Activated CD8-positive, alpha-beta memory T cell treated with anti-CD3 and anti-CD28 coated beads for 1 hour (primary cell): ENCODE results near the gene KMO.

Source experiments
- DNase-seq, 2 donors: peaks; one replicate each; pipeline ENCODE4 v3.0.0-alpha.2; 2020; ENCODE audit warnings: low read depth in 1 of 2; ENCODE audit errors: extremely low read depth in 1 of 2

Gene KMO

GRCh38 chr1:241536304-241536703, 4.1 kb downstream of the KMO start:
- no peak for DNase-seq

DNA sequence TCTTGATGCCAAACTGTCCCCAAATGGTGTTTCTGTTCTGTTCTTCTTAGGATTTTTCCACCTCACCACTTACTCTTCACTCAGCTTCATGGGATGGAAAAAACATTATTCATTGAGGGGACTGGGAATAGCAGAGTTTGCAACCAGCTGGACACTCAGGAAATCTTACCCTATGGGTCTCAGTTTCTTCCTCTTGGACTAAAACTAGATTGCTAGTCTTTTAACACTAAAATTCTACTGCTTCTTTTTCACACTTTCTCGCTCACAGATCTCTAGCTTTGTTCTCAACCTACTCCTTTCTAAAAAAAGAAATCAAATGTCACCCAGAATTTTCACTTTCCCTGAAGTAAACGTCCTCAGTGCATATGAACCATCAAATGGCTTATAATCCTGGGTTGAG, 4.8 kb downstream of the KMO start:
- DNase-seq: no peak

GRCh38 chr1:241542199-241542907, 10.2 kb downstream of the KMO start:
- no peak for DNase-seq

GRCh38 chr1:241548008-241548407, 15.8 kb downstream of the KMO start:
- no peak for DNase-seq

GRCh38 chr1:241550318-241550717, 18.1 kb downstream of the KMO start:
- no peak for DNase-seq

DNA sequence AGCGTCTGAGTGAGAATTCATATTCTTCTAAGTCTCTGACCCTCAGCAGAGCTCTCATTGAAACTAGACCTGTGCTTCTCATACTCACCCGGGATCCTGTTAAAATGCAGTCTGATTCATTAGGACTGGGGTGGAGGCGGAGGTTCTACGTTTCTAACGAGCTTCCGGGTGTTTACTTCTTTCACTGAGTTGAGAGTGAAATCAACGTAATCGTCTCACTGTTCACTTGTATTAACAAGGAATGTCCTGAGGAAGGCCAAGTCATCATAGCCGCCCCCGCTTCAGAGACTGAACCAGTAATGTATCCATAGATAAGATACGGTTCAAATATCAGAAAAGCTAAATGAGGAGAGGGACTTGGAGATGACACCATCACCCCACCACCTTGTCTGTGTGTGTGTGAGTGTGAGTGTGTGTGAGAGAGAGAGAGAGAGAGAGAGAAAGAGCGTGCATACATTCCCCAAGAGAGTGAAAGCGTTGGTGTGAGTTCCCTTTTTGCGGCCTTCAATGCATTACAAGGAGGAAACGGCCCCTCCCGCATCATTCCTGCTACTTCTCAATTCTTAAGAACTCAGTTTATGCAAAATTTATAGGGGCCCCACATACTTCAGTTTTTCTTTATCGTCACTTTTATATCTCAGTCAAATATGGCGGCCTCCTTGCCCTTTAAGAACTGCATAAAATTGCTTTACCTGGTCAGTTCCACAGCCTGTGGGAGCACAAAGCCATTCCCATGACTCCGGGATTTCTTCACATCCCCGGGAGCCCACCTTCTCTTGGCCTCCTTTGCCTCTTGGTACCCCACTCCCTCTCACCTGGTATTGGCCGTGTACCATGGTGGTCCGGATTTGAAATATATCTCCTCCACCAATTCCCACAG, 19.8 kb downstream of the KMO start:
- no peak for DNase-seq

DNA sequence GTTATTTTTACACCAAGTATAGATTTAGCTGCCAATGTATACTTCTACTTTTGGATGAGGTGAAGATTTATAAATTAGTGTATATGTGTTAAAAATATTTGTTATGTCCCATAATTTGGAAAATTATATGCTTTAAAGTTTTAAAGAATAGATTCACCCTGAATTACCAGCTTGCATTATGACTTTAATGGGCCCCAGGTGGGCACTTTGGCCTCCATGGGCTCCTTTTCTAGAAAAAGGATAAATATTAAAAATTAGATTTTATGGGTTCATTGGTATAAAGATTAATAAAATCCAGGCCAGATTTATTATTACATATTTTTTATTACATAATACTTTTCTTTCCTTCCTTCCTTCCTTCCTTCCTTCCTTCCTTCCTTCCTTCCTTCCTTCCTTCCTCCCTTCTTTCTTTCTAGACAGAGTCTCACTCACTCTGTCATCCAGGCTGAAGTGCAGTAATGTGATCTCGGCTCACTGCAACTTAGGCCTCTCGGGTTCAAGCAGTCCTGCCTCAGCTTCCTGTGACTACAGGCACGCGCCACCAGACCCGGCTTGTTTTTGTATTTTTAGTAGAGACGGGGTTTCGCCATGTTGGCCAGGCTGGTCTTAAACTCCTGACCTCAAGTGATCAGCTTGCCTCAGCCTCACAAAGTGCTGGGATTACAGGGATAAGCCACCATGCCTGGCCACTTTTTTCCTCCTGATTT, 21.9 kb downstream of the KMO start:
- DNase-seq: no peak

- DNase-seq: no peak
These were observed 23.3 kb downstream of the KMO start for GRCh38 chr1:241555526-241555925.

GRCh38 chr1:241557031-241557430, 24.9 kb downstream of the KMO start:
- no peak for DNase-seq

GRCh38 chr1:241557551-241558193, 25.5 kb downstream of the KMO start:
- no peak for DNase-seq

GRCh38 chr1:241560146-241560848, 28.1 kb downstream of the KMO start:
- DNase-seq: no peak

- DNase-seq: no peak
These were observed 28.6 kb downstream of the KMO start for GRCh38 chr1:241560849-241561187.

DNA sequence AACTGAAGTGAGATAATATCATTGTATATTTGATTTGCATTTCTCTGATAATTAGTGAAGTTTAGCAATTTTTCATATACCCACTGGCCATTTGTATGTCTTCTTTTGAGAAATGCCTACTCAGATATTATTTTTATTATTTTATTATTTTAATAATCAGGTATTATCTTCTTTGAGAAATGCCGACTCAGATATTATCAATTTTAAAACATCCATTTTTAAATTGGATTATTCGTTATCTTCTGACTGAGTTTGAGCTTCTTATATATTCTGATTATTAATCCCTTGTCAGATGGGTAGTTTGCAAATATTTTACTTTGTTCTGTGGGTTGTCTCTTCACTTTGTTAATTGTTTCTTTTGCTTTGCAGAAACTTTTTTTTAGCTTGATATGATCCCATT, 37.7 kb downstream of the KMO start:
- no peak for DNase-seq

GRCh38 chr1:241574154-241574553, 42.0 kb downstream of the KMO start:
- DNase-seq: no peak

DNA sequence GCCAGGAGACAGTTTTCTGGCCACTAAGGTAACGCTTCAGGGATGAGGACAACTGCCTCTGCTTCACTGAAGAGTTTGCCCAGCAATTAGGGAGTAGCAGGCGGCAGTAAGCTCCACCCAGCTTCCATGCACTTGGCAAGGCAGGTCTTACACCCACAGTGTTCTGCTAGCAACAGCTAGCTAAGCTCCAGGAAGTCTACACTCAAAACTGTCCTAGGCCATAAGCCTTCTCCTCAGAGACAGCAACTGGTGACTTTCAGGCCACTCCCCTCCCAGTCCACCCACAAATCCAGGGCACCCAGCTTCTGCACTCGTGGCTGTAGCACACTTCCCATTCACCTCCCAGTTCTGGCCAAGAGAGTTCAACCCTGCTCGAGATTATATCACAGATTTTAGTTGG, 47.3 kb downstream of the KMO start:
- DNase-seq: no peak

- DNase-seq: no peak
These were observed 50.7 kb downstream of the KMO start for GRCh38 chr1:241582921-241583321.

GRCh38 chr1:241586905-241587512, 54.8 kb downstream of the KMO start:
- no peak for DNase-seq

- no peak for DNase-seq
These were observed 57.3 kb downstream of the KMO start for GRCh38 chr1:241589521-241589920.

DNA sequence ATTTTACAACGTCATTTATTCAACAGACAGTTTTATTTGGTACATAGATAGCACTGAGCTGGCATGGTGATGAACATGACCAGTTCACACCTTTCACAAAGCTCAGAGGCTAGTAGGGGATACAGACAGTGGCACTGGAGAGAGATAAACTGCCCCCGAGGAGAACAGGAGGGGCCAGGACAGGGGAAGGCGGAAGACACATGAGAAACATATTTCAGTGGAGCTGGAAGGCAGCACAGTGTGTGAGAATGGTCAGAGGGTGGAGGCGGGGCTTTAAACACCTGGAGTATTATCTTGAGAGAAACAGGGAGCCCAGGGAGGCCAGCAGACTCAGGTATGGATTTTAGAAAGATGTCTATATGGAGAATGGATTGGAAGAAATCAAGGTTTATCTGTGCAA, 58.5 kb downstream of the KMO start:
- no peak for DNase-seq

DNA sequence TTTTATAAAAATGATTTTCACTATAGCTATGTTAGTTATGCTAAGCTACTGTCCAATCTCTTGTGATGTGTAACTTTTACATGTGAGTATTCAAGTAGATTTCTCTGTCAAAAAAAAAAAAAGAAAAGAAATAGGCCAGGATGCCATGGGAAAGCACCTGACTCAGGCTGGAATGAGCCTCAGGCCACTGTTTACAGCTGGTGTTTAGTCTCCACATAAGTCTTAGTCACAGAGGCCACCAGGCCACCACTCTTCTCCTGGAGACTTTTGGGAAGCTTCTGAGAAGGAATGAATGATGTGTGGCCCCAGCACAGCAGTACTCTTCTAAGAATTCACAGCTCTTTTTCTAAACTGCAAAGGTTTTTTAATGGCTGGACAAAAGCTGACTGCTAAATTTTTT, 59.1 kb downstream of the KMO start:
- DNase-seq: no peak
